ENCODE data around the gene STK10.

STK10 gene

DNA sequence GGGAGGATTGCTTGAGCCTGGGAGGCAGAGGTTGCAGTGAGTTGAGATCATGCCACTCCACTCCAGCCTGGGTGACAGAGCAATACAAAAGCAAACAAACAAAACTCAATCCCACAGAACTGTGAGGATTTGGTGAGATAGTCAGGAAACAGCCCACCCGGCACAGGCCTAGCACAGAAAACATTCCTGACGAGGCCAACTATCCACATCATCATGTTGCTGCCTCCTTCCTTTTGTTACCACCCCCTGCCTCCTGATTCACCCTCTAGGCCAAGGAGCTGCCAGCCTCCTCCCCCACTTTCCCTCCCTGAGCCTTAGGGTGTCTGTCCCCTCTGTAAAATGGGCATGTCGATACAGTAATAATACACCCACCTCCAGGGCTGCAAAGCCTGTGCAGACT lies 39.0 kb downstream of the STK10 start:
- no peak overlapping the region for H3K4me3 ChIP-seq (ENCODE audit: low read depth, low read length)
- CTCF ChIA-PET, result no interaction called here
- POLR2A ChIA-PET, result no interaction called here
- DNase-seq (ENCODE audit: low read depth, low spot score), result peak; percentile 47
- TF ChIP-seq, protein P1, sequence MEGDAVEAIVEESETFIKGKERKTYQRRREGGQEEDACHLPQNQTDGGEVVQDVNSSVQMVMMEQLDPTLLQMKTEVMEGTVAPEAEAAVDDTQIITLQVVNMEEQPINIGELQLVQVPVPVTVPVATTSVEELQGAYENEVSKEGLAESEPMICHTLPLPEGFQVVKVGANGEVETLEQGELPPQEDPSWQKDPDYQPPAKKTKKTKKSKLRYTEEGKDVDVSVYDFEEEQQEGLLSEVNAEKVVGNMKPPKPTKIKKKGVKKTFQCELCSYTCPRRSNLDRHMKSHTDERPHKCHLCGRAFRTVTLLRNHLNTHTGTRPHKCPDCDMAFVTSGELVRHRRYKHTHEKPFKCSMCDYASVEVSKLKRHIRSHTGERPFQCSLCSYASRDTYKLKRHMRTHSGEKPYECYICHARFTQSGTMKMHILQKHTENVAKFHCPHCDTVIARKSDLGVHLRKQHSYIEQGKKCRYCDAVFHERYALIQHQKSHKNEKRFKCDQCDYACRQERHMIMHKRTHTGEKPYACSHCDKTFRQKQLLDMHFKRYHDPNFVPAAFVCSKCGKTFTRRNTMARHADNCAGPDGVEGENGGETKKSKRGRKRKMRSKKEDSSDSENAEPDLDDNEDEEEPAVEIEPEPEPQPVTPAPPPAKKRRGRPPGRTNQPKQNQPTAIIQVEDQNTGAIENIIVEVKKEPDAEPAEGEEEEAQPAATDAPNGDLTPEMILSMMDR (IDR thresholded peaks at IDR 0.05; ENCODE audit: insufficient read depth, low read length, missing control alignments), result no peak

- POLR2A ChIA-PET, result no interaction called here
- TF ChIP-seq, protein P1 (IDR thresholded peaks at IDR 0.05; ENCODE audit: insufficient read depth, low read length, missing control alignments), result no peak
- DNase-seq (ENCODE audit: low read depth, low spot score), result no peak
- CTCF ChIA-PET, result no interaction called here
- H3K4me3 ChIP-seq (ENCODE audit: low read depth, low read length), result no peak overlapping the region
Measured at GRCh38 chr5:172148381-172148780, 39.6 kb downstream of the STK10 start.

GRCh38 chr5:172147857-172148256 lies 40.2 kb downstream of the STK10 start:
- CTCF ChIA-PET, result no interaction called here
- POLR2A ChIA-PET, result no interaction called here
- TF ChIP-seq, protein P1 (IDR thresholded peaks at IDR 0.05; ENCODE audit: insufficient read depth, low read length, missing control alignments), result no peak
- no peak overlapping the region for H3K4me3 ChIP-seq (ENCODE audit: low read depth, low read length)
- no peak for DNase-seq (ENCODE audit: low read depth, low spot score)

- H3K4me3 ChIP-seq (ENCODE audit: low read depth, low read length), result no peak overlapping the region
- DNase-seq (ENCODE audit: low read depth, low spot score), result no peak
- TF ChIP-seq, protein P1 (IDR thresholded peaks at IDR 0.05; ENCODE audit: insufficient read depth, low read length, missing control alignments), result no peak
- ChIA-PET POLR2A (no interaction called here), CTCF (interaction anchor here (1.1 to 2.0 kb wide), 3 partner anchors 13 to 39 kb away, joined by 3 to 8 read pairs (median 5); no protein-coding TSS in a partner anchor)
Measured at GRCh38 chr5:172146748-172147092, 41.3 kb downstream of the STK10 start.

DNA sequence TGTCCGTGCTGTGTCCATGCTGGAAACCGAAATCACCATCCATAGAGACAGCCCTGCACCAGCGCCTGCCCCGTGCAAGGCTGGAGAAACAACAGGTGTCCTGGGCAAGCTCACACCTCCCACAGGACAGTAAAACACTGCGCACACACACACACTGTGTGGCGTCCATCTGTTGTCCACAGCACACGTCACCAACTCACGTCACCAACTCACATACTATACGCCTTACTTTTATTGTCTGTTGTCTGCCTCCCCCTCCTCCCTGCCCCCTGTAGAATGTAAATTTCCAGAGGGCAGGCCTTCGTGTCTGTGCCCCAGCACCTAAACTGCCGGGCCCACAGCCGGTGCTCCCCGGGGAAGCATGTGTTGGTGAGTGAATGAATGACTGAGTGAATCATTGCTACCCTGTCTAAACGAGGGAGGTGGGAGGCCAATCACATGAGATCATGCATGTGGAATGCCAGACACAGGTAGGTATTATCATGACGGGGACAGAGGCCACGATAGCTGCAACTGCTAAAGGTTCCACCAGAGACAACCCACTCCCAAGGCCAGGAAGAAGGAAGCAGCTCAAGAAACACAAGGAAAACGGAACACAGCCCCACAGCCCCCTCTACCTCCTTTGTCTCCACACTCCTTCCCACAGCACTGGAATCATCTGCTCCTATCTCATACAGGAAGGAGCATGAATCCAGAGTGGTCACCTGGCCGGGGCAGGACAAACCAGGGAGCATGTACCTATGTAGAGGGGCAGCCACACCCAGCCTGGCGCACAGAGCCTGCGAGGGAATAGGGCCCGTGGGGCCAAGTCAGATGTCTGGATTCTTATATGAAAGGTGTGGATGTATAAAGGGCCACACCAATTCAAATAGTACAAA lies 41.9 kb downstream of the STK10 start:
- DNase-seq (ENCODE audit: low read depth, low spot score), result no peak
- POLR2A ChIA-PET, result interaction anchor here (0.7 kb wide), 1 partner anchor 621 kb away, joined by 3 read pairs; no protein-coding TSS in a partner anchor

More for the DNA sequence above, 41.9 kb downstream of the STK10 start:
- H3K4me3 ChIP-seq (ENCODE audit: low read depth, low read length), result no peak overlapping the region
- TF ChIP-seq, protein P1 (IDR thresholded peaks at IDR 0.05; ENCODE audit: insufficient read depth, low read length, missing control alignments), result no peak
- CTCF ChIA-PET, result interaction anchor here (1.1 to 2.0 kb wide), 4 partner anchors 13 to 87 kb away, joined by 3 to 8 read pairs (median 4); no protein-coding TSS in a partner anchor

Data from AG04449 (cell line).